ENCODE data around the gene FAM118B.

Gene FAM118B

GRCh38 chr11:126186708-126187529 lies 24.7 kb upstream of the FAM118B start:
- DNase-seq, result peak; percentile 31

- no peak for DNase-seq
Measured at GRCh38 chr11:126188332-126189108, 23.1 kb upstream of the FAM118B start.

GRCh38 chr11:126189109-126189929 lies 22.3 kb upstream of the FAM118B start:
- no peak for DNase-seq

GRCh38 chr11:126190792-126191191 lies 20.8 kb upstream of the FAM118B start:
- no peak for DNase-seq

DNA sequence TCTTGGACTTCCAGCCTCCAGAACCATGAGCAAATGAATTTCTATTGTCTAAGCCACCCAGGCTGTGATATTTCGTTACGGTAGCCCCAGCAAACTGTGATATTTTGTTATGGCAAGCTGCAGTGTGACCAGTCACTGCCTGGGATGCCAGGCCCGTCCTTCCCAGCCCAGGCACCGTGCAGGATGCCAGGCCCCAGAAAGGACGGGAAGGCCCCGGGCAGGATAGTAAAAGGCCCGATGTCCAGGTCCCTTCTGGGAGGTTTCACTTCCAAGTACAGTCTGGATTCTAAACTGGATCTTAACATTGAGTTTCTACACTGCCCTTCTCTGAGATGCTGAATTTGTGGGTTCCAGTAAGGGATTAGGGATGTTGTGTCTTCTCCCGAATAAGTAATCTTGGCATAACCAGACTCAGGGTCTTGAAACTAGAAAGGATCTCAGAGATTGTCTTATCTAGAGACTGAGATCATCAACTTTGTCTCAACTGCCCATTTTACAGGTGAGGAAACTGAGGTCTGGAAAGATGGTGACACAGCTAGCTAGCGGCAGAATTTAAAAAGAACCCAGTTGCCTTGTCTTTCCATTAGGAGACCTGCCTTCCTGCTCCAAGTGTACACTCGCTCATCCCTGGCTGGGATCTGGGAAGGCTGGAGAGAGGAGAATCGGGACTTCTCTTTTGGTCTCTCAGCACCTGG lies 20.1 kb upstream of the FAM118B start:
- DNase-seq, result no peak

- DNase-seq, result no peak
Measured at GRCh38 chr11:126192361-126192760, 19.2 kb upstream of the FAM118B start.

DNA sequence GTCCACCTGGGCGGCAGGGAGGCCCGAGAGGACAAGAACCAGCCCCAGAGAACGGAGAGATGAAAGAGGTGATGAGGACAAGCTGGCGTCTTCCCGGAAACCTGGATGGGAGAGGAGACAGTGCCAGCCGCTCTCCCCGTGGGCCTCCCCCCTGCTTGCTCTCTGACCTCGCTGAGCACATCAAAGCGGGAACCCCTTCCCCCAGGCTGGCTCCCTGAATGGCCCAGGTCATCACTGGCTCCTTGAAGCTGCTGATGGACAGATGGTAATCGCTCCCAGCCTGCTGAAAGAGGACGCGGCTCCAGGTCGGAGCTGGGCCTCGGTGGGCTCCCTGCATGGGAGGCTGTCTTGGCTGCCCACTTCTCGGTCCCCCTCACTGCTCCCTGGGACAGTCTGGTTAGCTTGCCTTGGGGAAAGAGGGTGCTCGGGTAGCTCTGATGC lies 18.5 kb upstream of the FAM118B start:
- no peak for DNase-seq

DNA sequence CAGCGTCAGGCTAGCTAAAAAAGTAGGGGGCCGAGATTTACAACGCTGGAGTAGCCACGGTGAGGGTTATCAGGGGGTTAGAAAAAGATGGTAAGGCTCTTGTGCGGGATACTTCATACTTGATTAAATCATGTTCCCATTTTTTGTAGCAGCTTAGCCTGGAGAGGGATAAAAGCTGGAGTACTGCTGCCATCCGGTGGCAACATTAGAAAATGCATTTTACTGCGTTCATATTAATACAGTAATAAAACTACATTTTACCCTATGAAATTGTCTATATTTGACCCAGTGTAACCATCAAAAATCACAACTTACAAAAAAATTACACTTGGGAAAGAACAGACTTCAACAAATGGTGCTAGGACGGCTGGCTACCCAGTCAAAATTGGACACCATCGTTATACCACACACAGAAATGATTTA lies 17.4 kb upstream of the FAM118B start:
- peak; percentile 16 for DNase-seq

DNA sequence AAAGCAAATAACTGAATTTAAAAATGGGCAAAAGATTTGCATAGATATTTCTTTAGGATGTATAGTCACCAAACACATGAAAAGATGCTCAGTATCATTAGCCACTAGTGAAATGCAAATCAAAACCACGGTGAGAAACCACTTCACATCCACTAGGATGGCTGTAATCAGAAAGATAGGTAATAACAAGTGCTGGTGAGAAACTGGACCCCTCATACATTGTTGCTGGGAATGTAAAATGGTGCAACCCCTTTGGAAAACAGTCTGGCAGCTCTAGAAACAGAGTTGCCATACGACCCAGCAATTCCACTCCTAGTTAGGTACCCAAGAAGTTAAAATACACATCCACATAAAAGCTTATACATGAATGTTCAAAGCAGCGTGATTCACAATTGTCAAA lies 16.5 kb upstream of the FAM118B start:
- DNase-seq, result no peak

DNA sequence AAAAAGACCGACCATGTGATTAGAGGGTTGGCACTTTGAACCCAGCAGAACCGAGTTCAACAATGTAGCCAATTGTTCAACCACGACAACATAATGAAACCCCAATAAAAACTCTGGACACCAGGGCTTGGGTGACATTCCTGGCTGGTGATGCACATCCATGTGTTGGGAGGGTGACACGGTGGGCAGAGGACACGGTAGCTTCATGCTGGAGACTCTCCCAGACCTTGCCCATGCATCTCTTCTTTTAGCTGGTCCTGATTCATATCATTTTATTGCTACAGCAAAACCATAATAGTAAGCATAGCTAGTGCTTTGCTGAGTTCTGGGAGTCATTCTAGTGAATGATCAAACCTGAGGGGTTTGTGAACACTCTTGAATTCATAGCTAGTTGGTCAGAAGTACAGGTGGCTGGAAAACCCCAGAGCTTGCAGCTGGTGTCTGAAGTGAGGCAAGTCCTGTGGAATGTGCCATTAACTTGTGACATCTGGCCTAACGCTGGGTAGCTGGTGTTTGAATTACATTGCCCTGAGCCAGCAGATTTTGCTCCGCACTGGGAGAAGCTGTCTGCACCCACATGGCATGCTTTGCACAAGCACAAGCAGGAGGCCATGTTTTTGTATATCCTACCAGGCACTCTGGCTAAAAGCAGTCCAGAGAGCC lies 14.2 kb upstream of the FAM118B start:
- no peak for DNase-seq

GRCh38 chr11:126198648-126199047 lies 12.9 kb upstream of the FAM118B start:
- no peak for DNase-seq

GRCh38 chr11:126202646-126203359 lies 8.8 kb upstream of the FAM118B start:
- DNase-seq, result no peak

GRCh38 chr11:126205359-126205758 lies 6.2 kb upstream of the FAM118B start:
- DNase-seq, result no peak

GRCh38 chr11:126207896-126208295 lies 3.7 kb upstream of the FAM118B start:
- DNase-seq, result no peak

DNA sequence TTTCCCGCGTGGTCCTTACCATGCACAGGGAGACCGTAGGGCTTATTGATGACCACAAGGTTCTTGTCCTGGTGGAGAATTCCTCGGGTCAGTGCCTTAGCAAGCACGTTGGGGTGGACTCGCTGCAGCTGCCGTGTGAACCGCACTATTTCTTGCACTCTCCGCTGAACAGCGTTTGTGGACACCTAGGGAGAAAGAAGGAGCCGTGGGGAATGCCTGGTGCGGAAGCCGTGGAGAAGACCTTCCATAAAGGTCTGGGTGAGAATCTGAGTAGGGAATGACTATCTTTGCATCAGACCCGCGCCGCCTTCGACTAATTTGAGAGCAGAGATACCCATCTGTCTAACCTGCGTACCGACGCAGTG lies 729 bp upstream of the FAM118B start:
- DNase-seq, result no peak

DNA sequence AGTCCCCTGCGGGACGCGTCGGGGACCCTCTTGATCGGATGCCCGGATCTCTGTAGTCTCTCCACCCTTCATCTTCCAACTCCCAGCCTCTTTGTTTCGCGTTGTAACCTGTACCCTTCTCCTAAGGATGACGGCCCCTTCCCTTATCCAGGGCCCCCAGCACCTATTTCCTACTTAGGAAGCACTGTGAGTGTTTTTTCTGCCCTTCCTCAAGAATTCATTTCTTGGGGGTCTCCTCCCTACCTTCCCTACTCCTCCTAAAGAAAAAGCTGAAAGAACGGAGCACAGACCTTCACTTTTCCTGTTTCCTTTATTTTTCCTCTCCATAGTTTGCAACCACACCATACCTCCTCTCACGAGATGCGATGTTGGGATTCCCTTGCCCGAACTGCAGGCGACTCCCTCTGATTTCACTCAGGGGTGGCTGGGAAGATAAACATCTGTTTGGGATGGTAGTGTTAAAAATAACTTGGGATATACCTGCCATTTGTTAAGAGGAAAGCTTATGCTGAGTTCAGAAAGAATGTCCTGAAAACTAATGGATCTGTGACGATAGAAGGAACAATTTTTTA lies 593 bp downstream of the FAM118B start:
- no peak for DNase-seq

- no peak for DNase-seq
Measured at GRCh38 chr11:126214441-126214840, 2.9 kb downstream of the FAM118B start.

DNA sequence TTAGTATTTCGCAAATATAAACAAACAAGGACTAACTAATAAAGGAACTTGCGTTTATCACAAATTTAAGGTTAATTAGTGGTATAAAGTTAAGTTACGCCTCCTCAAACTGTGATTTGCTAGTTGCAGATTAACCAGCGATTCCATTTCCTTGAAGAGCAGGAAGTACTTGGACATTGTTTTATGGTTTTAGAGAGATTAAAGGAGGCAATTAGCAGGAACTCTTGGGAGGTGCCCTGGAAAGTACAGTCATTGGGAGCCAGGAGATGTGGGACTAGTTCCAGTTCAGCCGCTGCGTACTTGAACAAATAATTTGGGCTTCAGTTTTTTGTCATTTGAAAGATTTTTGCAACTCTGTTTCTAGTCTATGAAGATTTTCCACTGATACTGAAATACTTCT lies 3.3 kb downstream of the FAM118B start:
- DNase-seq, result no peak

- no peak for DNase-seq
Measured at GRCh38 chr11:126216526-126217305, 5.1 kb downstream of the FAM118B start.

- no peak for DNase-seq
Measured at GRCh38 chr11:126217491-126217890, 5.9 kb downstream of the FAM118B start.

Measured in NCI-H1417 treated with DMSO at 0.1 percent for 48 hours (cell line).